SU-DHL-6 (cell line): ENCODE results near the gene DSTN.

ENCODE experiments used
- EZH2phosphoT487 ChIP-seq: fragments of 200-600 bp; sonication (generic), shearing (Covaris generic); conservative IDR thresholded peaks from 2 replicates; pipeline ENCODE4 v1.6.1; 2018; ENCODE audit warnings: mild to moderate bottlenecking, antibody characterized with exemption, low read length, moderate library complexity, mixed read lengths
- TF ChIP-seq, protein P1 (sequence below): fragments of 200-600 bp; sonication (generic); IDR thresholded peaks from one replicate; pipeline ENCODE4 v1.5.1; 2017; ENCODE audit warnings: antibody characterized with exemption, mild to moderate bottlenecking, low read length, moderate library complexity; ENCODE audit not compliant: insufficient read depth, poor library complexity, severe bottlenecking

DNA sequence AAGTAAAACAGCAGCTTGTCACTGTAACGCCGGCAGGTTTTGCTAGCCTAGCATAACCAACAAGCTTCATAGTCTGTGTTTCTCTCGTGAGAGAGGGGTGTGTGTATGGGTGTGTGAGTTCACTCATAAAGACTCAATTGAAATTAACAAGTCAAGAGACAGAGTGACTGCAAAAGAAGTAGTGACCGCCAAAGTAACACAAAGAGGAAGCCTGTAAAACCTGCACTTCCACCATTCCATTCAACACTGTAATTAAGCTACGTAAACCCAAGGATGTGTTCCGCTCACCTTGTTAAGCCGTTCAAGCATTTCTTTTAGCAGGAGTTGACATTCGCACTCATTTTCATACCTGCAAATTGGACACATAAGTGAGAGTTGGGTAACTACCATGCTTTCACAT, 45.3 kb upstream of the DSTN start:
- TF ChIP-seq, protein P1, sequence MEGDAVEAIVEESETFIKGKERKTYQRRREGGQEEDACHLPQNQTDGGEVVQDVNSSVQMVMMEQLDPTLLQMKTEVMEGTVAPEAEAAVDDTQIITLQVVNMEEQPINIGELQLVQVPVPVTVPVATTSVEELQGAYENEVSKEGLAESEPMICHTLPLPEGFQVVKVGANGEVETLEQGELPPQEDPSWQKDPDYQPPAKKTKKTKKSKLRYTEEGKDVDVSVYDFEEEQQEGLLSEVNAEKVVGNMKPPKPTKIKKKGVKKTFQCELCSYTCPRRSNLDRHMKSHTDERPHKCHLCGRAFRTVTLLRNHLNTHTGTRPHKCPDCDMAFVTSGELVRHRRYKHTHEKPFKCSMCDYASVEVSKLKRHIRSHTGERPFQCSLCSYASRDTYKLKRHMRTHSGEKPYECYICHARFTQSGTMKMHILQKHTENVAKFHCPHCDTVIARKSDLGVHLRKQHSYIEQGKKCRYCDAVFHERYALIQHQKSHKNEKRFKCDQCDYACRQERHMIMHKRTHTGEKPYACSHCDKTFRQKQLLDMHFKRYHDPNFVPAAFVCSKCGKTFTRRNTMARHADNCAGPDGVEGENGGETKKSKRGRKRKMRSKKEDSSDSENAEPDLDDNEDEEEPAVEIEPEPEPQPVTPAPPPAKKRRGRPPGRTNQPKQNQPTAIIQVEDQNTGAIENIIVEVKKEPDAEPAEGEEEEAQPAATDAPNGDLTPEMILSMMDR: no peak
- TF ChIP-seq EZH2phosphoT487: no peak
